GM21360 (cell line): ENCODE data around the gene RNF220.

Experiments used
- ATAC-seq: cut with Tn5 transposase; IDR thresholded peaks from one replicate; pipeline ENCODE4 v1.9.1; 2021; ENCODE audit warnings: mild to moderate bottlenecking, moderate library complexity; ENCODE audit not compliant: unreplicated experiment

Gene RNF220

GRCh38 chr1:44631333-44631646, 226.2 kb downstream of the RNF220 start:
- no peak for ATAC-seq

DNA sequence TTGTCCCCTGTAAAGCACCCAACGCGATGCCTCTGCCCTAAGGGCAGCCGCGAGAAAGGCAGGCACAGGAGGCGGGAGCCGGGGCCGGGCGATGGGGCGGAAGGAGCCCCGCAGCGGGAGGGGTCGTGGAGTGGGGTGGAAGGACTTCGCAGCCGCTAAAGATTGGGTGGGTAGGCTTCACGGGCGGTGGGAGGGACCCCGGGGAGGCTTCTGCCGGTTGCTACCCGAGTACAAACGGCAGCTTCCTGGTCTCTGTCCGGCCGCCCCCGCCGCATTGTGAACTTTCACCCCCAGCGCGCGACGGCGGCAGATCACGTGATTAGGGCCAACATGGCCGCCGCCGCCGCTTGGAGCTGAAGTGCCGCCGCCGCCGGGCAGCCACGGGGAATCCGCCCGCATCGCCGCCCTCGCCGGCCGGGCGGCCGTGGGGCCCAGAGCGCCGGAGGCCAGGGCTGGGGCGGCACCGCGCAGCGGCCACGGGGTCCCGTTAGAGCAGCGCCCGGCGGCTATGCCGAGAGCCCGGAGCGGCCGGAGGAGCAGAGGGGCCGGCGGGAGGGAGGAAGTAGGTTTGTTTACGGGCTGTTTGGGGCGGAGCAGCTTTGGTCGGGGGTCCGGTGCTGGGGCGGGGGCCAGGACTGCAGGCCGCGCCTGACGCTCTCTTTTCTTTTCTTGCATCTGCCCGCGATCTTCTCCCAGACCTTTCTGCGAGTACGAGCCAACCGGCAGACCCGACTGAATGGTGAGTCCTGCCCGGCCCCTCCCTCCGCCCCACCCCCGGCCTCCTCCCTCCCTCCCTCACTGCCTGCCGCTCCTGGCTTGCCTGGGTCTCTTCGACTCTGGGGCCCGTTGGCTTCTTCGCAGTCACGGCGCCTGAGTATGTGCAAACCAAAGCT, 226.8 kb downstream of the RNF220 start:
- peak; percentile 64 for ATAC-seq

GRCh38 chr1:44632598-44632997, 227.5 kb downstream of the RNF220 start:
- ATAC-seq = no peak

DNA sequence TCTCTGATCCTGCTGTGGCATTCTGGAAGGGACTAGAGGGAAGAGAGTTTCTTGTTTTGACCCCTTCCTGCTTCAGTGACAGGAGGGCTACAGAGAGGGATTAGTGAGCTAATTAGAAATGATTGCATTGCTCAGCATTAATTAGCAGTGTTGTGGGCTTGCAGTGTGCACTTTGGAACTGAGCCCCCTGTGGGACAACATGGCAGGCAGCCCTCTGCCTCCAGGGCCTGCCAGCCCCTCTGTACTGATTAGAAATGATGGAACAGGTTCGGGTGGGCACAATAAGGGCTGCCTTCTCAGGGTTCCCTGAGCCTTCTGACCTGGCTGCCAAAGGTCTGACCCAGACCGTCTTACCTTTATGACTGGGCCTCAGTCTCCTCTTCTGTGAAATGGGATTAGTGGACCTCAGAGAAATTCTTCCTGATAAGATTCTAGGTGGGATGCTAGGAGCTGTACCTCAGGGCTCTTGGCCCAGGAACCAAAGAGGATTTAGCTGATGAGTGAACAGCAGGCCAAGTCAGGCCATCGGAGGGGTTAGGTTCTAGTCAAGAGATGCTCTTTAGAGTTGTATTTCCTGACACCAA, 229.6 kb downstream of the RNF220 start:
- ATAC-seq = no peak

GRCh38 chr1:44635439-44635838, 230.4 kb downstream of the RNF220 start:
- no peak for ATAC-seq

GRCh38 chr1:44636083-44636687, 231.1 kb downstream of the RNF220 start:
- no peak for ATAC-seq

GRCh38 chr1:44636688-44637598, 231.9 kb downstream of the RNF220 start:
- ATAC-seq = no peak

DNA sequence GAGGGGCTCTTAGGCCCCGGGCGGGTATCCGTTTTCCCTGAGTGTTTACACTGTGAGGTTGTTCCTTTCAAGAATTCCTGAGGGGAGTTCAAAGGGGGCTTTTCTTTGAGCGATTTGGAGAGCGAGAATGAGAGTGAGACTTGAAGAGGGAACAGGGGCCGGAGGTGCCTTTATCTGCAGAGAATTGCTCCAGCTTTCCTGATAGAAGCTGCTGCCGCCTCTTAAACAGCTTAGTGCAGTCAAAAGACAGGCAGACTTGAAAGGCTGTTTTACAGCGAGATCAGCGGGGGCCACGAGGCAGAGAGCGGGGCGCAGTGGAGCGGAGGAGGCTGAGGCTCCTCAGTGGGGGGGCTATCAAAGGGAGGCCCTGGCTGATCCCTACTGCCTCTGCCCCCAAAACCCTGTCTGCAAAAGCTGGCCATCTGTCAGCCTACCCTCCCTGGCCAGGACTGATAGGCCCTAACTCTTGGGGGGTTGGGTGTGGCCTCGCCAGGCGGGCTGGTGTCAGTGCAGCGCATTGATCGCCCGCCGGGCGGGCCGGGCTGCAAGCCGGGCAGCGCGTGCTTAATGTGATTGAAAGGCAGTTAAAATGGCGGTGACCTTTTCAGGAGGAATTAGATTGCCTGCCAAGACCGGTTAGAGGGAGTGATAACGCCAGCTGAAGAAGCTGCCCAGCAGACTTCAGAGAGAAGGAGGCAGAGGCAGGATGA, 232.8 kb downstream of the RNF220 start:
- no peak for ATAC-seq

- no peak for ATAC-seq
These were observed 235.3 kb downstream of the RNF220 start for GRCh38 chr1:44640200-44640853.

DNA sequence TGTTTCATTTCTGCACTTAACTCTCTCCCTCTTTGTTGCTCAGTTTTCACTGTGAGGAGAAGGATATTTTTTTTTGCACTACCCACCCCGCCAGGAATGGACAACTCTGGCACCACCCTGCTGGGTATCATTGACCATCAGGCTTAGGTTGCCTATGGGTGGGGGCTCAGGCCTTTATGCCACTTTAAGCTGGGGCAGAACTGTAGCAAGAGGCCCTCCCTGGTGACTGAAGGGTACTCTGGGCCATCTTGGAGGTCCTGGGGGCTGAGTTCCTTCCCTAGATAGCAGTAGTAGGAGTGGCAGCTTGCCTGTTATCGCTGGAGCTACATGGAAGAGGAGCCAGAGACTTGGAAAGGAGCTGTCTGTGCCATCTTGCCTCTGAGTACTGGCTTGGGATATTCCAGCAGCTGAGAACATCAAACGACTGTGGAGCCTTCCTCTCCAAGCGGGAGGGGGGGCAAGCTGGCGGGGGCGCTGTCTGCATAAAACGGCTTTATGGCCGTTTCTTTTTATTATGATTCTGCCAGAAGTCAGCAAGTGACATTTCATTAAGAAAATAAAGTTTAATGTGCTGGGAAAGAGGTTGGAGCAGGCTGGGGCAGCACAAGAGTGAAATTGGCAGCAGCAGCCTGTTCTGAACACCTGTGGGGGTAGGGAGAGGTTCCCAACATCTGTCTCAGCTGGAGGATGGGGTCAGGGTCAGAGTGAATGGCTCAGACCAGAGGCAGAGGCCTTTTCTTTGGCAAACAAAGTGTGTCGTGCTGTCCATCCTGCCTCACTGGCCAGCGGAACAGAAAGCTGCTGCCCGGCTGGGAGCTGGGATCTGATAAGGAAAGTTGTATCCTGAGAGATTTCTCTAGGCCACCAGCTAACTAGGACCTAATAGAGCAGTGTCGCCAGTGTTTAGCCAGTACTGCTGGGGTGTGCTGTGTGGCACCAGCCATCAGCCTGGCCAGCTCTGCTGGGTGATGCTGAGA, 236.4 kb downstream of the RNF220 start:
- ATAC-seq = no peak

DNA sequence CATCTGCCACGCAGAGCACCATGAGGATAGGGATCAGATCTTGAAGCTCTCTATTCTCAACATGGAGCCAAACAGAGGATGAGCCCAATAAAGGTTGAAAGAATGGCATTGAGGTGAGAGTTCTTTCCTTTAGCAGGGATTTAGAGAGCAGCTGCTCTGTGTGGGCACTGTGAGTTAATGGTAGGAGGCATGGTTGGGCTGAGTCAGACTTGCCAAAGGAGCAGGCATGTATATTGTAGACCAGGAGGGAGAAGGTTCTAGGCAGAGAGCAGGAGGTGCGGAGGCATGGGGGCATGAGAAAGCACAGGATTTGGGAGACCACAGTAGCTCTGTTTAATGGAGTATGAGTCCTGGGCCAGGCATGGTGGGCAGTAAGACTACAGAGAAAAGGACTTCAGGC, 237.2 kb downstream of the RNF220 start:
- no peak for ATAC-seq

- no peak for ATAC-seq
These were observed 237.9 kb downstream of the RNF220 start for GRCh38 chr1:44642925-44643324.

GRCh38 chr1:44643721-44644334, 238.8 kb downstream of the RNF220 start:
- no peak for ATAC-seq

DNA sequence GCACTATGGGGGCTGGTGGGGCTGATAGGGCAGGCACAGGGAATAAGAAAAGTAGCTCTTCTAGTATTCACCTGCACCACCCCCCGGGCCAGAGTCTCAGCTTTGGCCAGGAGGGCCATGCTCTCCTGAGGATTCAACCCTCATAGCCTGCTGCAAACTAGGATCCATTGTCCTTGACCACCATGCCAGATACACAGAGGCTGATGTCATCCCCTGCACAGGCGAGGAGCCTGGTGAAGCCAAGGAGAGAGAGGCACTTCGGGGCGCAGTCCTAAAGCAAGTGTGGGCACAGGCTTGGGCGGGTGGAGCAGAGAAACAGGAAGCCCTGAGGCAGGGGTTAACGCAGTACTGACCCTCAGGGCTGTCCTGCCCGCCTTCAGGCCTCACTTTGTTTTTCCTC, 239.8 kb downstream of the RNF220 start:
- ATAC-seq = no peak

DNA sequence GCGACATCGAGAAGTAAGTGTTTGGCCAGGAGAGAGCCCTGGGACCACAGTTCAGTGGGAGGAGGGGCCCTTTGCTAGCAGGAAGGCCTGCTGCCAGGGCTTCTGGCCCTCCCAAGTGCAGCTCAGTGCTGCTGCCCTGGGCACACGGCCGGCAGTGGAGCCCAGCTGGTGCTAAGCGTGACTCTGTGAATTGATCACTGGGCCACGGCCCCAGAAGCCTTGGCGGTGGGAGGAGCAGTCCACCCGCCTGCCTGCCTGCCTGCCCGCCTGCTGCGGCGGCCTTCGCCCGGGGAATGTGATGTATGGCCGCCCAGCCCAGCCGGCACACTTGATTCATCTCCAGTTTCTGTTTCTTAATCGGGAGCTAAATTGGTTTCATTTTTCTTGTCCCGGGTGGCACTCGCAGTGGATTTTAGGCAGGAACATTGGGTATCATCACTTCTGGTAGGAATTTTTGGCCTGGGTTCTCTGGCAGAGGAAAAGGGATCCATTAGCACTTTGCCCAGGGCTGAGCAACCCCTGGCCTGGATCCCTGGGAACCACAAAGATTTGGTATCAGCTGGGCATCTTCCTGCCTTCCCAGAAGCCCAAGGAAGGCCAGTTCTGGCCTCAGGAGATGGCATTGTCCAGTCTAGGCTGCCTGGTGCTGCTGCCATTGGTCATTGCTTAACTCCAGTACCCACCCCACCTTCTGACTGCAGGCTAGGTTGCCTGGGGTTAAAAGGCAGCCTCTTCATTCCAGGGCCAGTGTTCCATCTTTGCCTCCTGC, 240.6 kb downstream of the RNF220 start:
- ATAC-seq = no peak

DNA sequence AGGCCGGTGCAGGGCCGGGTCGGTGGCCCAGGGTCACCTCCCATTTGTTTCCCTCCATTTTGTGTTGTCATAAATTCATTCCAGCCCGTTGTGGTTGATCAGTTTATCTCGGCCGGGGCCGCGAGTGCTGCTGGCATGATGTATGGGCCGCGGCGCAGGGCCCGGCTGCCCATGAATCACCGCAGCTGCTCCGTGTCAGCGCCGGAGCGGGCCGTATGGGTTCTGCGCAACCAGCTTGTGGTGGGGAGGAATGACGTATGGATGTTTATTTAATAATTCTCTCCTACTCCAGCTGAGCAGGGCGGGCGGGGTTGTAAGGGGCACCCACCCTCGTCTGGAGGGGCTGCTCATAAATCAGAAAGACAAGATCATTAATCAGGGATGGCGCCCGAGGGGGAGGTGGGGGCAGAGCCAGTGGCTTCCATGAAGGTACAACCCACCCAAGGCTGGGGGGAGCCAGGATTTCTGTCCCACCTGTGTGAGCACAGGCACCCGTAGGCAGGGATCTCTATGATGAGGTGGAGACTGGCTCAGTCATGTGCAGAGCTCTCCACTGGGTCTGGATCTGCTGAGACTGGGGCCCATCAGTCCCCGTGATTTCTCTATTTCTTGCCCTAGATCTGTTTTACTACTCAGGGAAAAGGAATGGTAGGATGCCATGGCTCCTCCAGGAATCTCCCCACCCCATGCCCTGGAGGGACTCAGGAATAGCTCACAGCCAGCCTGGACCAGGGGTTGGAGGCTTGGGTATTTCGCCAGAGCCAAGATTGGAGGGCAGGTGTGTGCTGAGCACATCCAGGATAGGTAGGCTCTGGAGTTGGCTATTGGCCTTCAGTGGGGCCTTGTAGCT, 241.4 kb downstream of the RNF220 start:
- no peak for ATAC-seq

GRCh38 chr1:44647896-44648295, 242.8 kb downstream of the RNF220 start:
- no peak for ATAC-seq
